NOMO-1 treated with DMSO at 0.1 percent for 48 hours (cell line): ENCODE data around the gene ARG2.
A peak's percentile ranks its signal among the peaks of the same experiment; 100 is the strongest.

ENCODE experiments used
- DNase-seq: peaks from one replicate; lab custom pipeline; 2025; ENCODE audit not compliant: unreplicated experiment; lab: John Stamatoyannopoulos, UW

Gene ARG2

DNA sequence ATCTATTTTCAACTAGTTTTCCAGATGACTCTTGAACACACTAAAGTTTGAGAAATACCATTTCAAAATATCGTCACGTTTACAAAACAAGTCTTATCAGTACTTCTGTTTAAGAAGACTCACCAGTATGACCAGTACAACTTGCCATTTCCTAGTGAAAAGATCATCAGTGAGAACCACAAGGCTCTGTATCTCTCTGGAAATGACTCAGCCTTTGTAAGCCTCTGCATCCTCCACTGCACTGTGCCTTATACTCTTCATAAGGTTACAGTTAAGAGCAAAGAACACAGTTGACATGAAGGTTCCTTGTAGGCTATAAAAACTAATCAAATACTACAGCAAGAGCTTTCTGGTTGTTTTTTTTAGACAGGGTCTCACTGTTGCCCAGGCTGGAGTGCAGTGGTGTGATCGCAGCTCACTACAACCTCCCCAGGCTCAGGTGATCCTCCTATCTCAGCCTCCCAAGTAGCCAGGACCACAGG is 60.4 kb downstream of the ARG2 start:
- no peak for DNase-seq

DNA sequence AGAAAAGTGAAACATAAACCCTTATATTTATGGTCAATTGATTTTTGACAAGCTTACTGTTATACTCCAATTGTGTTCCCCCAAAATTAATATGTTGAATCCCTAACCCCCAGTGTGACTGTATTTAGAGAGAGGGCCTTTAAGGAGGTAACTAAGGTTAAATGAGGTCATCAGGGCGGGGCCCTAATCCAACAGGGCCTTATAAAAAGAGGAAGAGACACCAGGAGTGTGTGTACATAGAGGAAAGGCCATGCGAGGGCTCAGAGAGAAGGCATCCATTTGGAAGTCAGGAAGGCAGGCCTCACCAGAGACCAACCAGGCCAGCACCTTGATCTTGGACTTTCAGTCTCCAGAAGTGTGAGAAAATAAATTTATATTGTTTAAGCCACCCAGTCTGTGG is 61.2 kb downstream of the ARG2 start:
- DNase-seq: peak; percentile 82

DNA sequence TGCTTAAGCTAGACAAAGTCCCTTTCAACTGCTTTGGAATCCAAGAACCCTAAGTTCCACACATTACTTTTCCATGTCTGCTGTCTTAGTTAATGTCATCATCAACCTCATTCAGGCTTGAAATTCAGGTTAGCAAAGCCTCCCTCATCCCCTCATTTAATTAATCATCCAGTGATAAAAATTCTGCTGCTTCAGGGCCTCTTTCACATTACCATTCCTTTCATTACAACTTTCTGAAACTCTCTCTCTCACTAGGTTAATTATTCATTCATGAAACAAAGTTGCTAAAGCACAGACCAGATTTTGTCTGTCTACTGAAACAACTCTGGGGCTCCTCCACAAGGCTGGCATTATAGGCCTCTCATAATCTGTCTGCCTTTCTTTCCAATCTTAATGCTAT is 64.1 kb downstream of the ARG2 start:
- no peak for DNase-seq

DNA sequence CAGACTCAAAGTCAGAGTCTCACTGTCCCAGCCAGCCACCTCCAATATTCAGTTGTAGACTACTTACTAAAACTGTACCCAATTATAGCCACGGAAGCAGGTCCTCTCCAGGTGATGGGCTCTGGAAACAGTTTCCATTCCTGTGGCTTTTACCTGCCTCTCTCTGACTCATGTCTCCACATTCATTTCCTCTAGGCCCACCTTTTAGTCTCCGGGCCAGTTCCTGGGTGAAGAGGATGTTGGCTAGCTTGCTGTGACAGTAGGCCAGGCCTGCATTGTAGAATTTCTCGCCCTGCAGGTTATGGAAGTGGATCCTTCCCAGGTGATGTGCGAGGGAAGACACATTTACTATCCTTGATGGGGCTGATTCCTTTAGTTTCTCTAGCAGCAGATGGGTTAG is 70.3 kb downstream of the ARG2 start:
- no peak for DNase-seq

DNA sequence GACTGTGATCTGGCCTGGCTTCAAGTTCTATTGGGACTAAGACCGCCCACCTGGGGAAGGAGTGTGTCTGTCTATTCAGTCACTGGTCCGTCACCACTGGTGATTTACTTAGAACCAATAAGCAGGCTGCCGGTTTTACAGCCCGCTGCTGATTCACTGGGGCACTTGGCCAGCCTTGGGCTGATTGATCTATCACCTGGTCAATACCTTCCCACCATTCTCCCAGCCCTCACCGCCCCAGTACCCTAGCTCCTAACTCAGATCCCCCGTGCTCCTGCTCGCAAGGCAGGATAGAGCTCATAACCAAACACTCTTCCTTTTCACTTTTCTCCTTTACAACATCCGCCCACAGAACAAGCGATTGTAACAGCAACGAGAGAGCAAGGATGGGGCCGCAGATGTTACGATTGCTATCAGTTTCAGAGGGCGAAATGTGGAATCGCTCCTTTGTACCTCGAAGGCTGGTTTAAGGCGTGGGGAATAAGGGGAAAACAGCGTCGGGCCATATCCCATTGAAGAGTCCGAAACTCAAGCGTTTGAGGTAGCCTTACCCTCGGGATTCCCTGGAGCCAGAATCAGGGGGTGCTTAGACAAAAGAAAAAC is 75.2 kb downstream of the ARG2 start:
- peak; percentile 74 for DNase-seq

DNA sequence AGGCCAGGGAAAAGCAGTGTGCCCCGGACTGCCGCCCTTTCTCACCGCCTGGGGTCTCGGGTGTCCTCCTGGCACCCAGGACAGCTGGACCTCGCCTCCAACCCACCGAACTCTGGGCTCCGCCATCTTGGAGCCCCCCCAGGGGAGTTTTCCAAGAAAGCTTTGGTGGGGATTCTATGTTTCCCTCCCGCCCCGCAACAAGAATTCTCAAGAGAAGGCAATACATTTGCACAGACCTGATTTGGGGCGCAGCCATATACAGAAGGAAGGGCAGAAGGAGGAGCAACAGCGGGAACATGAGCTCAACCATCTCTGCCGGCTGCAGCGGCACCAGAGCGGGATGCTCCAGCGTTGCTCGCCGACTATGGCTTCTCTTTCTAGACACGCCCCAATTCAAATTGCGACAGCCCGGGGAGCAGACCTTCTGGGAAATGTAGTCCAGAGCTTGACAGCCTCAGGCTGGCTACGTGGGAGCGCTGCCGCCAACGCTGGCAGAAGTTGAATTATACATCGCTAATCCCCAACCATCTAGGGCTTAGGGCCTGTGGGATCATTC is 75.8 kb downstream of the ARG2 start, which contains the start of gene RDH11:
TSS of gene RDH11 (minus strand) at position 371 of the 556 bp plus-strand sequence. CDS start at position 310, 61 bp downstream.
- DNase-seq: peak; percentile 95

DNA sequence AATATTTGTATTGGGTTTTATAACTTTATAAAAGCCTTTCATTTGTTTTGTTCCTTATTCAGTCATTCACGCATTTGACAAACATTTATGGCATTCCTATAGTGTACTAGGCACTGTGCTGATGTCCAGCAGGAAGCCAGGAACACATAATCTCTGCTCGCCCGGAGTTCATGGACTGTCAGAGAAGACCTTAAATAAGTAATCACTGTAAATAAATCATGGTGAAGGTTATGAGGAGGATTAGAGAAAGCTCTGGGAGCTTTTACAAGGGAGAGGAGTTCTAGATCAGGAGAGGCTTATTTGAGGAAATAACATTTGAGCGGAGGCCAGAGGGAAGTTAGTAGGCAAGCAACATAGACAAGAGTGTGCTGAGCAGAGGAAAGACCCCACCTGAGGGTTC is 77.3 kb downstream of the ARG2 start:
- DNase-seq: no peak

DNA sequence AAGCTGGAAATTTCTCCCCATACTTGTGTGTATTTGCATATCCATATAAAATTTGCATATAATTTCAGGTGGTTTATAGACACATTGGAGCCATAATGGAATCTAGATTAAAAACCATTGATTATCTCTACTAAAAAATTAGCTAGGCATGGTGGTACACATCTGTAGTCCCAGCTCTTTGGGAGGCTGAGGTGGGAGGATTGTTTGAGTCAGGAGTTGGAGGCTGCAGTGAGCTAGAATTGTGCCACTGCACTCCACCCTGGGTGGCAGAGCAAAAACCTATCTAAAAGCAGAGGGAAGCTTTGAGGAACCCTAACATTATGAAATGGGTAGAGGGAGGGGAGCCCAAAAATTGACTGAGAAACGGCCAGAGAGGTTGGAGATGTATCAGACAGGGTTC is 78.5 kb downstream of the ARG2 start:
- DNase-seq: no peak
